DMS 273 (cell line): ENCODE measurements around the gene CD274.
"Not testable (repeated sequence)": the region's sequence is repeated elsewhere in the genome, so short reads cannot be mapped to it uniquely, and the experiment has no call there.

ENCODE experiments used
- DNase-seq: peaks from one replicate; lab custom pipeline; 2025; ENCODE audit not compliant: unreplicated experiment; lab: John Stamatoyannopoulos, UW

Gene CD274

DNA sequence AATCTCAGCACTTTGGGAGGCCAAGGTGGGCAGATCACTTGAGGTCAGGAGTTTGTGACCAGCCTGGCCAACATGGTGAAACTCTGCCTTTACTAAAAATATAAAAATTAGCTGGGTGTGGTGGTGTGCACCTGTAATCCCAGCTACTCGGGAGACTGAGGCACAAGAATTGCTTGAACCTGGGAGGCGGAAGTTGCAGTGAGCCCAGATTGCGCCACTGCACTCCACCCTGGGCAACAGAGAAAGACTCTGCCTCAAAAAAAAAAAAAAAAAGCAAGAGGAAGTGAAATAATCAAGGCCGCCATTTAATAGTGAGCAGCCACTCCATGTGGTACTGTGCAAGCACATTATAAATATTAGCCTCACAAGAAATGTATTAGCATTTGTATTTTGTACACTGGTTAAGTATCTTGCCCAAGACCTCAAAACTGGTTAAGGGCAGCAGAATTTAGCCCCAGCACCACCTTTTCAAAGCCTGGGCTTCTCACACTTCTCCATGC lies 14.5 kb downstream of the CD274 start:
- not testable (repeated sequence) for DNase-seq

DNA sequence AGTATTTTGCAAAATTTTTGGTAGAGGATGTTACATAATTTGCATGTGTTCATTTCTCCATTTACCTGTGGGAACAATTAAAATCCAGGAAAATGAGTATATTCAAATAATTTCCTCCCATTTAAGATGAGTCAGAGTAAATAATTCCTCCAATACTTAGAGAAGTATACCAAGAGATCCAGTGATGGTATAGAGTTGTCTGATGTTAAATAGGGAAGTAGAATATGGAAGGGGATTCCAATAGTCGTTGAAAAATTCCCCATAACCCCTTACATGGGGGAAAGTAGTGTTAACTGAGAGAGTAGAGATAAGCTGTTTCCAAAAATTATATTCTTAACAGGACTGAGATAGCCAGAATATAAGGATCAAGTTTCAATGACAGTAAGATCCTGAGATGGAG lies 15.7 kb downstream of the CD274 start:
- DNase-seq = no peak

DNA sequence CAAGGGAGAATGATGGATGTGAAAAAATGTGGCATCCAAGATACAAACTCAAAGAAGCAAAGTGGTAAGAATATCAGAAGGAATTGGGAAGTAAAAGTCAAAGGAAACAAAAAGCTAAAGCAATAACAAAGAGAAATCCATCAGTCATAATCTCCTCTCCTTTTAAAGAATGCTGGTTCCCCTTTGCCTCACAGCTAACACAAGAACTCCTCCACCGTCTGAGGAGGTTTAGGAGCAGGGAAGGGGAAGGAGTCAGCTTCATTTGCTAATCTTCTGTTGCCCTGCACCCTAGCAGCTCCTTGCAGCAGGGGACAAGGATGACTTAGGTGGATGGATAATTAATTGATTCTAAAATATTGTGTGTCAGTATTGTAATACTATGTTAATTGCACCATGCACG lies 16.4 kb downstream of the CD274 start:
- DNase-seq = no peak

DNA sequence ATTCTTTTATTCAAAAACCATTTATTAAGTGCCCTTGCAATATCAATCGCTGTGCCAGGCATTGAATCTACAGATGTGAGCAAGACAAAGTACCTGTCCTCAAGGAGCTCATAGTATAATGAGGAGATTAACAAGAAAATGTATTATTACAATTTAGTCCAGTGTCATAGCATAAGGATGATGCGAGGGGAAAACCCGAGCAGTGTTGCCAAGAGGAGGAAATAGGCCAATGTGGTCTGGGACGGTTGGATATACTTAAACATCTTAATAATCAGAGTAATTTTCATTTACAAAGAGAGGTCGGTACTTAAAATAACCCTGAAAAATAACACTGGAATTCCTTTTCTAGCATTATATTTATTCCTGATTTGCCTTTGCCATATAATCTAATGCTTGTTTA lies 18.5 kb downstream of the CD274 start:
- DNase-seq = no peak

DNA sequence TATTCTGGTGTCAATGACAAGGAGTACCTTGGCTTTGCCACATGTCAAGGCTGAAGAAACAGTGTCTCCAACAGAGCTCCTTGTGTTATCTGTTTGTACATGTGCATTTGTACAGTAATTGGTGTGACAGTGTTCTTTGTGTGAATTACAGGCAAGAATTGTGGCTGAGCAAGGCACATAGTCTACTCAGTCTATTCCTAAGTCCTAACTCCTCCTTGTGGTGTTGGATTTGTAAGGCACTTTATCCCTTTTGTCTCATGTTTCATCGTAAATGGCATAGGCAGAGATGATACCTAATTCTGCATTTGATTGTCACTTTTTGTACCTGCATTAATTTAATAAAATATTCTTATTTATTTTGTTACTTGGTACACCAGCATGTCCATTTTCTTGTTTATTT lies 19.8 kb downstream of the CD274 start:
- no peak for DNase-seq

DNA sequence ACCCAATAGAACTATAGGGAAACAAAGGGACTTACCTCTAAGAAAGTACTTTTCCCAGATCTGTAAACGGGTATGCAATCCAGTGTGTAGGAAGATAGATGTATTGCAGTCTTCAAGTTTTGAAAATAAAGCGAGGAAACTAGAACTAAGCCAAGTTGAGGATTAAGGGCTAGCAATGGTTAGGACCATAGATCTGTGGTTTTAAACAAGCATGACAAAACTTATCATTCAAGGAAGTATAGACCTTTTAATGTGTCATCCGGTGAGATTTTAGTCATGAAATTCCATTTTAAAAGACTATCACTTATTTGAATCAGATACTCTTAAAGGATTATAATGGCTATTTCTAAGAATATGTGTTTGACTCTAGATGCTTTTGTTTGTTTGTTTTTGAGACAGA lies 20.5 kb downstream of the CD274 start:
- DNase-seq = no peak

DNA sequence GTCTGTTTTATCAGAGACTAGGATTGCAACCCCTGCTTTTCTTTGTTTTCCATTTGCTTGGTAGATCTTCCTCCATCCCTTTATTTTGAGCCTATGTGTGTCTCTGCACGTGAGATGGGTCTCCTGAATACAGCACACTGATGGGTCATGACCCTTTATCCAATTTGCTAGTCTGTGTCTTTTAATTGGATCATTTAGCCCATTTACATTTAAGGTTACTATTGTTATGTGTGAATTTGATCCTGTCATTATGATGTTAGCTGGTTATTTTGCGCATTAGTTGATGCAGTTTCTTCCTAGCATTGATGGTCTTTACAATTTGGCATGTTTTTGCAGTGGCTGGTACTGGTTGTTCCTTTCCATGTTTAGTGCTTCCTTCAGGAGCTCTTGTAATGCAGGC lies 25.3 kb downstream of the CD274 start:
- DNase-seq = not testable (repeated sequence)

DNA sequence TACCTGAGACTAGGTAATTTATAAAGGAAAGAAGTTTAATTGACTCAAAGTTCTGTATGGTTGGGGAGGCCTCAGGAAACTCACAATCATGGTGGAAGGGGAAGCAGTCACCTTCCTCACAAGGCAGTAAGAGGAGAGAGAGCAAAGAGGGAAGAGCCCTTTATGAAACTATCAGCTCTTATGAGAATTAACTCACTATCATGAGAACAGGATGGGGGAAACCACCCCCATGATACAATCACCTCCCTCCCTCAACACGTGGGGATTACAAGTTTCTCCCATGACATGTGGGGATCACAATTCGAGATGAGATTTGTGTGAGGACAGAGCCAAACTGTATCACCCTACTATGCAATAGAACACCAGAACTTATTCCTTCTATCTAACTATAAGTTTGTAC lies 27.9 kb downstream of the CD274 start:
- DNase-seq = no peak

DNA sequence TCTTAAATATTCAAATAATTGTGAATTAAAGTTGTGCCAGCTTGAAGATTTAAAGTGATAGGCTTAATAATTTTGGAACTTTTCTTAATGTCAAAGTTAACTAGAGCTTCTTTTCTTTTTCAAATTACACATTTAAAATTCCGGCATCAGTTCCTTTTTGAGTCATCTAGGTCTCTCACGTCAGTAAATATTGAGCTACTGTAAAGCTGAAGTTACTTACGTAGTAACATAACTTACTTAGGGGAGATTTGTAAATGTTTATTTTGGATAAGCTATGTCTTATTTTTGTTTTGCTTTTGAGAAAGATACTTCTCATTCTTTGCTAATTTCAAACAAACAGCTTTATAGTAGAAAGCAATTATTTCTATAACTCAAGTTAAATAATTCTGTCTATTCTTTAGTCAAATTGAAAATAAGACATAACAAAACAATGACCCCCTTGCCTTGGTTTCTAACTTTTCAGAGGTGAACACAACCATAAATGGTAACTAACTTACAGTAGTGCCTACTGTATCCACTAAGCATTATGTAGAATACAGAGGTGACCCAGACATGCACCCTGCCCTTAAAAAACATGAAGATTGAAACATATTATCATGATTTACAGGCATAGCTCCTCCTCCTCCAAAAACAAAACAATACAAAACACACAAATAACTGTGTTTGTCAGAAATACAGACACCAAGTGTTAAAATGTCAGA lies 29.8 kb downstream of the CD274 start:
- DNase-seq = no peak

DNA sequence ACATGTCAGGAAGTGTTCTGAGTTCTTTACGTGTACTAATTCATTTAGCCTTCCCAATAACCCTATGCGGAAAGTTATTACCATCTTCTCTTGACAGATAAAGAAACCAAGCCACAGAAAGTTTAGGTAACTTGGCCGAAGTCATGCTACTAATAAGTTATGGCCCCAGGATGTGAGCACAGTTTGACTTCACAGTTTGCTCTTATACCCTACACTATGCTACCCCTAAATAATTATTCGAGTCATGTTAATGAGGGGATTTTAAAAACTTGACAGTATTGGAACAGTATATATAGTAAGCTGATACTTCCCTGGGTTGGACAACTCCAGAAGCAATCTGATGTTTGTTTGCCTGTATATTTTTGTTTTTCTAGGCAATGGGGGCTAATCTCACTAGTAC lies 30.6 kb downstream of the CD274 start:
- no peak for DNase-seq

DNA sequence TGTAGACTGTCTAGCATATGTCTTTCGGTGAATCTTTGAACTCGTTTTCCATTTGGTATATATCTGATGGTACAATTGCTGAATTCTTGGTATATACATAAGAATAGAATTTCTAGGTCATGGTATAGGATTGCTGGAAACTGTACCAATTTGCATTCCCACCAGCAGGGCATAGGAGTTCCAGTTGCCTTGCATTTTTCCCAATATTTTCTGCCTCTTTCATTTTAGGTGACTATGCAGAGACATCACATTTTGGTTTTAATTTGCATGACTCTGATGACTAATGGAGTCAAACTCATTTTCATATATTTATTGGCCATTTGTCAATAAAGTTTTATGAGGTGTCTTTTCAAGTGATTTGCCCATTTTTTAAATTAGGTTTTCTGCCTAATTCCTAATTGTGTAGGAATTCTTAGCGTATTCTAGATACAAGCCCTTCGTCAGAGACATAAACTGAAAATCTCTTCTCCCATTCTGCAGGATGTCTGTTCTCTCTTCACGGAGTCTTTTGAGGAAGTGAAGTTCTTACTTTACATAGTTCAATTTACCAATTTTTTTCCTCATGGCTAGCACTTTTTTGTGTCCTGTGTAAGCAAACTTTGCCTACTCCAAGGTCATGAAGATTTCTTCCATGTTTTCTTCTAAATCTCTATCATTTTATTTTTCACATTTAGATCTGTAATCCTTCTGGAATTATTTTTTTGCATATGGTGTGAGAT lies 31.1 kb downstream of the CD274 start:
- DNase-seq = no peak

DNA sequence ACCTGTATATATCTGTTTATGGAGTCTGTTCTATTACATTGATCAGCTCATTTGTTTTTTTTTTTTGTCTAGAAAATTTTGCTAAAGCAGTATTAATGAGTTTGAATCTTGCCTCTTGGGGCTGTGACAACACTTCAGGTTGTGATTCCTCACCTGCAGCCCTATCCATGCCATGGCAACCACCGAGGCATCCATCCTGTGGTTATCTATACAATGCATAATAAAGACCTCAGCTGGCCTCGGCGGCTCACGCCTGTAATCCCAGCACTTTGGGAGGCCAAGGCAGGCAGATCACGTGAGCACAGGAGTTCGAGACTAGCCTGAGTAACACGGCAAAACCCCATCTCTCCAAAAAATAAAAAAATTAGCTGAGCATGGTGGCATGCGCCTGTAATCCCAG lies 31.9 kb downstream of the CD274 start:
- DNase-seq = no peak

DNA sequence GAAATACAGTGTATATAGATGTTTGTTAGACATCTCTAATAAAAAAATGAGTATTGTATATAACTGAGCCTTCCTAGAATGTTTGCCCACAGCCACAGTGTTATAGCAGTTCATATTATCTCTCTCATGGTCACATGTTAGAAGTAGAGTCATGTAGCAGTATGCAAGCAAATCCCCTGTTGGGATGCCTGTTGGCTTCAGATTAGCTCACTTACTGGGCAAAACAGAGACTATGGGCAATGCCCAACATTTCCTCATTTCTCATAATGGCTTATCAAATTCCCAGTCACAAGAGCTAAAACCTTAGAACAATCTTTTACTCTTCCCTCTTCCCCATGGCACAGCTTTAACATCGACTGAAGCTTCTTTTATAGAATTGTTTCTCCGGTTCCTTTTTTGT lies 33.0 kb downstream of the CD274 start:
- no peak for DNase-seq

DNA sequence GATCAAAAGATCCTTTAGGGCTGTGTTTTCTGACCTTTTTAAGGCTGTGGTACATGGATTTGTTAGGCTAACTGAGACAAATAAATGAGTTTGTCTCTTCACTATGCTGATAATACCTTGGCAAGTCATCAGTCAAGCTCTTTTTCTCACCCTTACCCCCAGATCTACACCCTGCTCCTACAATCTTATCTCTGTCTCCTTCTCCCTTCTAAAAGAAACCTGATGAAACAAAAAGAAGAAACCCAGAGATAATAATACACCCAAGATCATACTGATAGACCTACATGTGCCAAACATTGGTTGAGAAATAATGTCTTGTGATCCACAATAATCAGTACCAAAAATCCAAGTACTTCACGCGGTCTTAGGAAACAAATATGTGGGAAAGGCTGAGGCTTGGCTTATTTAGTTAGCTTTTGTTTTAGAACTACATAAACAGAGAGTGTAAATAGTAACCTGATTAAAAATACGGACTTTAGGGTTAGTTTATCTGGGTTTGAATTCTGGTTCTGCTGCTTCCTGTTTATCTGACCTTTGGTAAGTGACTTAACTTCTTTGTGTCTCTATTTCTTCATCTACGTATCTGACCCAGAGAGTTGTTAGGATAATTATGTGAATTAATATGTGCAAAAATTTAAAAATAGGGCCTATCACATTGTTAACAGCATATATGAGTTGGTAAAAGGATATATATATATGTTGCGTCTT lies 35.2 kb downstream of the CD274 start:
- DNase-seq = no peak

DNA sequence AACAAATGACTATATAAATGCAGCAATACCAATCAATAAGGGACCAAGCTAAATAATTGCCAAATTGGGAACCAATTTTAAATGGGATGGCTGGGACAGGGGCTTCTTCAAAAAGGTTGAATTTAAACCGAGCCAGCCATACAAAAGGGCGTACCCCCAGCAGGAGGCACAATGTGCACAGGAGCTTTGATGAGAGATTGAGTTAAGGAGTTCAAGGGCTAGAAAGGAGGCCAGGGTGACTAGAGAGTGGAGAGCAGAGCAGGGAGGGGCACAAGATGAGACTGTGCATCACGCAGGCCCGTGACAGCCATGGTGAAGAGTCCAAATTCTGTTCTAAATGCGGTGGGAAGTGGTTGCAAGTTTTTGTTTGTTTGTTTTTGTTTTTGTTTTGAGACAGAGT lies 36.6 kb downstream of the CD274 start:
- no peak for DNase-seq

DNA sequence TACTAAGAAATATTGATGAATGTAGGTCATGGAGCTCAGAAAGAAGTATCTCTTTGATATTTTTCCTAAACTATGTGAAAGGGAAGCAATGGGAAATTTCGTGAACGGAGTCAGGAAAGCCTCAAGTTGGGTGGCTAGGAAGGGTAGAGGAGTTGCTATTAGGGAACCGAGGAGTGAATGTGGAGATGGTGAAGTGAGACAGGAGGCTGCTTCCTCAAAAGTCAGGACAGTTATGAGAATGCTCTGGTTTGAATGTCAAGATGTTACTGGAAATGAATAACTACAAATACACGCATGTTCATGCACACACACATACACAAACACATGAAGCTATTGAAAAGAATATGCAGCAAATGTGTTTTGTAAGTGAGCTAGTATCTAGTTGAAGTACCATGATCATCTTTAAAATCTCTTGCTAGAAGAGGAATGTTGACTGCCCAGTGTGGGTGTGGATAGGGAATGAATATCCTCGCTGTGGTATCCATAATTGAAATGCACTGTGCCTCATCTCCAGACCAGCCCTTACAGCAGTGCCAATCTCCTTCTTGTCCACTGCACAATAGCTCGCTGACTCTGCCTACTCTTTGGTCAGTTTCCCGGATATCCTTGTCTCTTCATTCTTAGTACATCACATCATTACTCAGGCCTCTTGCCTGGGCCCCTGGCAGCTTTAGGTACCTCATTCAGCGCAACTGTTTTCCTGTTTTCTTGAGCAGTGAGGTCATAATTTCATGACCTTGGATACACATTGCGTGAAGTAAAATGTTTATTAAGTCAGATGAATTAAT lies 38.1 kb downstream of the CD274 start:
- DNase-seq = no peak

DNA sequence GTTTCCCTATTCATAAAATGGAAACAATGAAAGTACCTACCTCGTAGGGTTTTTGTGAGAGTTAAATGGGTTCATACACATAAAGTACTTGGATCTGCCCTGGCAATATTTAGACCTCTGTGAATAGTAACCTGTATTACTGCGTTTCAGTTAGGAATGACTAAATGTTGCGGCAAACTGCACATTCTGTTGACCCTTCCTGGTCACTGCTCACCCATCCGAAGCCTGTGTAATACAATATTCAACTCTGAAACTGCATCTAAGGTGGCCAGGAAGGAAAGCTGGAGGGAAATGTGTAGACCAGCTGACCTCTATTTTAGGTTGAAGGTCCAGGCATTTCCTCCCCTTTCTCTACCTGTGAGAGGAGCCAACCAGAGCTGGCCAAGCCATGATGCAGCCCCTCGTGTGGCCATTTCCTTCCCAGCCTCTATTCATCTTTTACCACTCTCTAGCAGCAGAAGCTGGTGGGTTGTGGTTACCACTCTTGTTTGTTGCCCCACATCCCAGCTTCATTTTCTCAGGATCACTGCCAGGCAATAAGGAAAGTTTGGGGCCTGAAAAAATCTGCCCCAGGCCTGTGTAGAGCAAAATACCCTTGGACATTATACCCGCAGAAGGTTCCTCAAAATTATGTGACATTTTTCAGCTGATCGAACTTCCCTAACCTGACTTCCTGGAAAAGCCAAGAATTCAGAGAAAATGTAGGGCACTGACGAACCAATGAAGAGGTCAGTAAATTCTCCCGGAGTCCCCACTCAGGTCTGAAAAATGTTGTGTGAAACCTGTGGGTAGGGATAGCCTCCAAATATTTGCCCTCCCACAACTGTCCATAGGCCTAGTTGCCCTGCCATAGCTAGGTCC lies 39.5 kb downstream of the CD274 start:
- DNase-seq = no peak

DNA sequence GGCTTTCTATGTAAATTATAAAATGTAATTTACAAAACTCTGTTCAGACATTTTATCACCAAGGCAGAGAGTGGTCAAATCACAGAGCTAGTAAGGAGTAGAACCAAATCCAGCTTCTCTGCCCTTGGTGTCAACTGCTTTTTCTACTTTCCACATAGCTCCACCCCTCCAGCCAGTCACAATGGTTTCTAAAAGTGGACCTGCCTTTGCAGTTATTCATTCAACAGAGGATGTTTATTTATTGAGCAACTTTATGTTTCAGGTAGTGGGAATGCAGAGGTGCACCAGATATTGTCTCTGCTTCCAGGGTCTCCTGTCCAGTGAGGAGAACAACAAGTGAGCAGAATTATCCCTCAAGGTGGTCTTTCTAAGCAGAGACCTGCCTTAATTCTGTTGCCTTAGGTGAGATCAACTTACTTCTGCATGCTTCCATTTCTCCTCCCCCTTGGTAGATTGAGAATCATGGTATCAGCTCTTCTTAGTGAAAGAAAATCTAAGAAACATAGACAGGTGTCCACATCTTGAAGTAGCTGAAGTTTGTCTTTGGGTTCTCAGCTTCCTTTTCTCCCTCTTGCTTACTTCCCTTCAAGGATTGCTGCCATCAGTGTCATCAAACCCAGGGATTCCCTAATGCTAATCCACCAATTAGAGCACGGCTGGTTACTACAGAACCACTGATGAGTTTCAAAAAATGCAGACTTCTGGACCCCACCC lies 42.8 kb downstream of the CD274 start:
- no peak for DNase-seq

DNA sequence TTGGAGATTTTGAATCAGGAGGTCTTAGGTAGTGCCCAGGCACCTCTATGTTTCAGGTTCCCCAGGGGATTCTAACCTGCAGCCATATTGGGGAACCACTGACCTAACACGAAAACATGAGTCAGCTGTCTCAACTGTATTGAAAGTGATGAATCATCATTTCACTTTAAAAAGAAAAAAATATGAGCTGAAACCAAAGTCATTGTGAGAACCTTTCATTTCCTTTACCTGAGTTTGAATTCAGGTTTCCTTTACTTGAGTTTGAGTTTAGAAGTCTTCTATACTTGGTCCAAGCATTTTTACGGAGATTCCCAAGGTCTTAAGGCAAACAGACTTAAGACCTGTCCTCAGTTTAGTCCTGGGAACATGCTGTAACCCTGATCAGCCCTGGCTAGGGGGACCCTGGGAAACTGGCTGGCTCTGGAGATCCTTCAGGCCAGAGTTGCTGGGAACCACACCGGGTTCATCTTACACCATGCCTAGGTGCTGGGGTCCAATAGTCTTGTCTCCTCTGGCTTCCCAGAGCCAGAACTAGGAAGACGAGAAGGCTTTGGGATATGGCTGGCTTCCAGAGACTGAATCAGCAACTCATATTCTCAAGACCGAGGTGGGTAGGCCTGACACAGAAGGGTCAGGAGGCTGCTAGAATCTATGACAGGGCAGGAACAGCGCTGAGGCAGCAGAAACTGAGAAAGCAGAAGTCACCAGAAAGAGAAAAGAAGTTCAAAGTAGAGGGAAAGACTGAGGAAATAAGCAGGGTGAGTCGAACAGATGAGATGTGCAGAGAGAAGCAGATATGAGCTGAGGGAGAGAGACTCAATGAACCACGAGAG lies 43.6 kb downstream of the CD274 start:
- no peak for DNase-seq
